ENCODE results near the gene RABGAP1L.

The RABGAP1L gene

DNA sequence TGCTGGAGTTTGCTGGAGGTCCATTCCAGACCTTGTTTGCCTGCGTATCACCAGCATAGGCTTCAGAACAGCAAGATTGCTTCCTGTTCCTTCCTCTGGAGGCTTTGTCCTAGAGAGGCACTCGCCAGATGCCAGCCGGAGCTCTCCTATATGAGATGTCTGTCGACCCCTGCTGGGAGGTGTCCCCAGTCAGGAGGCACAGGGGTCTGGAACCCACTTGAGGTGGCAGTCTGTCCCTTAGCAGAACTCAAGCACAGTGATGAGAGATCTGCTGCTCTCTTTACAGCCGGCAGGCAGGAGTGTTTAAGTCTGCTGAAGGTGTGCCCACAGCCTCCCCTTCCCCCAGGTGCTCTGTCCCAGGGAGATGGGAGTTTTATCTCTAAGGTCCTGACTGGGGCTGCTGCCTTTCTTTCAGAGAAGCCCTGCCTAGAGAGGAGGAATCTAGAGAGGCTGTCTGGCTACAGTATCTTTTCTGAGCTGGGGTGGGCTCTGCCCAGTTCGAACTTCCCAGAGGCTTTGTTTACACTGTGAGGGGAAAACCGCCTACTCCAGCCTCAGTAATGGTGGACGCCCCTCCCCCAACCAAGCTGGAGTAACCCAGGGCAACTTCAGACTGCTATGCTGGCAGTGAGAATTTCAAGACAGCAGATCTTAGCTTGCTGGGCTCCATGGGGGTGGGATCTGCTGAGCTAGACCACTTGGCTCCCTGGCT is 493.4 kb downstream of the RABGAP1L start:
- CTCF ChIA-PET: no interaction called here
- POLR2A ChIA-PET (ENCODE audit: low non-redundant PET): no interaction called here
- DNase-seq (ENCODE audit: low spot score): no peak

DNA sequence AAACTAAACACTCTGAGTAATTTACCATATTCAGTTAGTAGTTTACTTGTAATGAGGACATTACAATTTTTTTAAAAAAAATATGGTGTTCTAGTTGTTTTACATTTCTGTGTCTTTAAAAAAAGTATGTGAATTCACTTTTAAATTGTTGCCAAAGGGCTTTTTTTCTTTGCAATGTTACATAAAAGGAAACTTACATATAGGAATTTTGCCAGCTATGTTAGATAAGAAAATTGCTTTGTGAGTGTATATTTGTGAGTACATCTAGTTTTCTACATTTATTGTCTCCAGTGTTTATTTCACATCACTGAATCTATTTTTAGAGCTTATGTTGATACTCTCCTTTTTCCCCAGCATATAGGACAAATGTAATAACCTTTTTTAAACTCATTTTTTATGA is 495.2 kb downstream of the RABGAP1L start:
- H3K27ac ChIP-seq: no peak overlapping the region
- DNase-seq (ENCODE audit: low spot score): no peak
- TF ChIP-seq, protein P1, sequence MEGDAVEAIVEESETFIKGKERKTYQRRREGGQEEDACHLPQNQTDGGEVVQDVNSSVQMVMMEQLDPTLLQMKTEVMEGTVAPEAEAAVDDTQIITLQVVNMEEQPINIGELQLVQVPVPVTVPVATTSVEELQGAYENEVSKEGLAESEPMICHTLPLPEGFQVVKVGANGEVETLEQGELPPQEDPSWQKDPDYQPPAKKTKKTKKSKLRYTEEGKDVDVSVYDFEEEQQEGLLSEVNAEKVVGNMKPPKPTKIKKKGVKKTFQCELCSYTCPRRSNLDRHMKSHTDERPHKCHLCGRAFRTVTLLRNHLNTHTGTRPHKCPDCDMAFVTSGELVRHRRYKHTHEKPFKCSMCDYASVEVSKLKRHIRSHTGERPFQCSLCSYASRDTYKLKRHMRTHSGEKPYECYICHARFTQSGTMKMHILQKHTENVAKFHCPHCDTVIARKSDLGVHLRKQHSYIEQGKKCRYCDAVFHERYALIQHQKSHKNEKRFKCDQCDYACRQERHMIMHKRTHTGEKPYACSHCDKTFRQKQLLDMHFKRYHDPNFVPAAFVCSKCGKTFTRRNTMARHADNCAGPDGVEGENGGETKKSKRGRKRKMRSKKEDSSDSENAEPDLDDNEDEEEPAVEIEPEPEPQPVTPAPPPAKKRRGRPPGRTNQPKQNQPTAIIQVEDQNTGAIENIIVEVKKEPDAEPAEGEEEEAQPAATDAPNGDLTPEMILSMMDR (conservative IDR thresholded peaks at IDR 0.05; ENCODE audit: low read depth): no peak
- CTCF ChIA-PET: no interaction called here
- POLR2A ChIA-PET (ENCODE audit: low non-redundant PET): no interaction called here

More for the DNA sequence above, 493.4 kb downstream of the RABGAP1L start:
- no peak overlapping the region for H3K27ac ChIP-seq
- TF ChIP-seq, protein P1 (conservative IDR thresholded peaks at IDR 0.05; ENCODE audit: low read depth): no peak

DNA sequence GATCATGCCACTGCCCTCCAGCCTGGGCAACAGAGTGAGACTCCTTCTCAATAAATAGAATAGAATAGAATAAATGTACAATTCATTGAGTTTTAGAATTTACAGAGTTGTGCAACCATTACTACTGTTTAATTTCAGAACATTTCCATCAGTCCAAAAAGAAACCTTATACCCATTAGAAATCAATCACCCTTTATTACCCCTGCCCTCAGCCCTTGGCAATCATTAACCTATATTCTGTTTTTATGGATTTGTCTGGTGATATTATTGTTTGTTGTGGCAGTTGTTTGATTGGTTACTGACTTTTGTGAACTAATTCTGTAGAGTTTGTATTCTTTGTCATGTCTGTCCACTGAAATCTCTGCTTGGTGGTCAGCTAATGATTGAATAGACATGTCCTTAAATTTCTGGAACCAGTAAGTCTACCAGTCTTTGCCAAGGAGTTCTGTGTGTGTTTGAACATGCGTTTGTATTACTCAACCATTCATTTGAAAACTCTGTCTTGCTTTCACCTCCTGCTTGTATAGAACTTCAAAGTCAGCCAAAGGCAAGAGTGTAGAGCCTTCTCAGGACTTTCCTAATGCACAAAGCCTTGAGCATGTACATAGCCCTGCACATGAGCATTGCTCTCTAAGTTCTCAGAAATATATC is 497.2 kb downstream of the RABGAP1L start:
- TF ChIP-seq, protein P1 (conservative IDR thresholded peaks at IDR 0.05; ENCODE audit: low read depth): no peak
- no peak for DNase-seq (ENCODE audit: low spot score)
- H3K27ac ChIP-seq: no peak overlapping the region
- ChIA-PET CTCF (interaction anchor here (0.6 kb wide), 2 partner anchors 138 to 291 kb away, joined by 4 read pairs; no protein-coding TSS in a partner anchor), POLR2A (ENCODE audit: low non-redundant PET) (no interaction called here)

DNA sequence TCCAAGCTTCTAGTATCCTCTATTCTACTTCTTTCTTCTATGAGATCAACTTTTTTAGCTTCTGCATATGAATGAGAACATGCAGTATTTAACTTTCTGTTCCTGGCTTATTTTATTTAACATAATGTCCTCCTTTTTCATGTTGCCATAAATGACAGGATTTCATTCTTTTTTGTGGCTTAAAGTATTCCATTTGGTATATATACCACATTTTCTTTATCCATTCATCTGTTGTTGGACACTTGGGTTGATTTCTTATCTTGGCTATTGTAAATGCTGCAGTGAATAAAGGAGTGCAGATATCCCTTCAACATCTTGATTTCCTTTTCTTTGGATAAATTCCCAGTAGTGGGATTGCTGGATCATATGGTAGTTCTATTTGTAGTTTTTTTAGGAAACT is 498.1 kb downstream of the RABGAP1L start:
- ChIA-PET CTCF (no interaction called here), POLR2A (ENCODE audit: low non-redundant PET) (no interaction called here)
- no peak overlapping the region for H3K27ac ChIP-seq
- TF ChIP-seq, protein P1 (conservative IDR thresholded peaks at IDR 0.05; ENCODE audit: low read depth): no peak
- DNase-seq (ENCODE audit: low spot score): no peak

DNA sequence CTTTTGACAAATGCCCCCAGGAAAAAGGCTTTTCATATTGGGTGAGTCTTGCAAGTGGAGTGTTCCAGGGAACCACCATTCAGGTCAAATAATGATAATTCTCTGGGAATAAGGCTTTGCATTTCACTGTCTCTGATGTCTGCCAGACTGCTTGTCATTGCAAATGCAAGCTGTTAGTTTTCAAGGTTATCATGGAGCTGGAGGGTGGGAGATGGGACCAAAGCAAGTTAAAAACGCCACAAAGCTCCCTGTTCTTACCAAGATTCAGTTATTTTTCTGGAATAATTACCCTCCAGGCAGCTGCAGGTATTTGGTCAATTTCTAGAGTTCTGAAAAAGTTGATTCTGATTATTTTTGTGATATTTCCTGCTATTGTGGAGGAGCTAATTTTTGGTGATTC is 498.6 kb downstream of the RABGAP1L start:
- TF ChIP-seq, protein P1 (conservative IDR thresholded peaks at IDR 0.05; ENCODE audit: low read depth): no peak
- no peak for DNase-seq (ENCODE audit: low spot score)
- CTCF ChIA-PET: interaction anchor here (0.6 to 0.9 kb wide), 2 partner anchors 12 to 17 kb away, joined by 3 read pairs; no protein-coding TSS in a partner anchor
- POLR2A ChIA-PET (ENCODE audit: low non-redundant PET): no interaction called here
- no peak overlapping the region for H3K27ac ChIP-seq

DNA sequence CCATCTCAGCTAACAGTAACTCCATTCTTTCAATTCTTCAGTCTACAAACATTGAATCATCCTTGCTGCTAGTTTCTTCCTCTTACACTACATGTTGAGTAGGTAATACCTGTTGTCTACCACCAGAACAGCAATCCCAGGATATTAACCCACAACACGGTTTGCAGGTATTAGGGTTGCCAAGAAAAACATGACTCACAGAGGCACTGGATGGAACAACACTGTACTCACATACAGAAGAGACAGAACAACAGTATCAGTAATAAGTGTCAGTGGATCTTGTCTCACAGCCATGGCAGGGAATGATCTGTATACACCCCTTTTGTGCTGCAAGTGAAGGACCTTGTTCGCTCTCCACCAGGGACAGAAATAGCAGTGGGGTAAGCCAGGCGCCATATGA is 500.5 kb downstream of the RABGAP1L start:
- DNase-seq (ENCODE audit: low spot score): peak; percentile 53
- no peak overlapping the region for H3K27ac ChIP-seq
- TF ChIP-seq, protein P1 (conservative IDR thresholded peaks at IDR 0.05; ENCODE audit: low read depth): no peak
- POLR2A ChIA-PET (ENCODE audit: low non-redundant PET): no interaction called here
- CTCF ChIA-PET: no interaction called here

Measured in RWPE1 (cell line).